ENCODE measurements around the gene BCS1L.

DNA sequence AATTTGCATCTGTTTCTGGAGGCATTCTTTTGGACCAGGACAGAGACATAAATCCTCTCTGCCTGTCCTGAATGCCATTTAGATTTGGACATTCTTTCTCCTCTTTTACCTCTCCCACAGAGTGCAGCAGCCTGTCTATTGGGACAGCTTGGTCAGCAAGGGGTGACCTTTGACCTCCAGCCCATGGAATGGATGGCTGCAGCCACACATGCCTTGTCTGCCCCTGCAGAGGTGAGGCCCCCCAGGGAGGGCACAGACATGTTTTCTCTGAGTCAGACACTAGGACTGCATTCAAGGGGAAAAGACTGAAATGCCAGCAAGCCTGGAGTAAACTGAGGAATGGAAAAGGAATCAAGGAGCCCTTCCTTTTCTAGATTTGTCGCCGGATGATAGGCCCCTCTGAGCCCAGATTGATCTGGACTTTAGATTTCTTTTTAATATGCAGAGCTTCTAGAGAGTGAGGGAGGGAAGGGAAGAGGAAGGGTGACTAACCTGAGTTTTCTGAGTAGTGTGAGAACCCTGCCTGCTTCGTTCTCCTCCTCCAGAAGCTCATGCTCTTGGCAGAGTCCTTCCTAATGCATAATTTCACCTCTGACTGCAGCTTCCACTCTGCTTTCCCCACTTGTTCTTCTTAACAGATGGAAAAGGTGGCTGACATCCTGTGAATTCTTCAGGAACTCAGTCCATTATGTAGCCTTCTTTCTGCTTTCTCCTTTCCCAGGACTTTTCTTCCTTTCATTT, 35.1 kb downstream of the BCS1L start:
- TF ChIP-seq, protein P1, sequence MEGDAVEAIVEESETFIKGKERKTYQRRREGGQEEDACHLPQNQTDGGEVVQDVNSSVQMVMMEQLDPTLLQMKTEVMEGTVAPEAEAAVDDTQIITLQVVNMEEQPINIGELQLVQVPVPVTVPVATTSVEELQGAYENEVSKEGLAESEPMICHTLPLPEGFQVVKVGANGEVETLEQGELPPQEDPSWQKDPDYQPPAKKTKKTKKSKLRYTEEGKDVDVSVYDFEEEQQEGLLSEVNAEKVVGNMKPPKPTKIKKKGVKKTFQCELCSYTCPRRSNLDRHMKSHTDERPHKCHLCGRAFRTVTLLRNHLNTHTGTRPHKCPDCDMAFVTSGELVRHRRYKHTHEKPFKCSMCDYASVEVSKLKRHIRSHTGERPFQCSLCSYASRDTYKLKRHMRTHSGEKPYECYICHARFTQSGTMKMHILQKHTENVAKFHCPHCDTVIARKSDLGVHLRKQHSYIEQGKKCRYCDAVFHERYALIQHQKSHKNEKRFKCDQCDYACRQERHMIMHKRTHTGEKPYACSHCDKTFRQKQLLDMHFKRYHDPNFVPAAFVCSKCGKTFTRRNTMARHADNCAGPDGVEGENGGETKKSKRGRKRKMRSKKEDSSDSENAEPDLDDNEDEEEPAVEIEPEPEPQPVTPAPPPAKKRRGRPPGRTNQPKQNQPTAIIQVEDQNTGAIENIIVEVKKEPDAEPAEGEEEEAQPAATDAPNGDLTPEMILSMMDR (IDR thresholded peaks at IDR 0.05): no peak
- TF ChIP-seq ZFX (IDR thresholded peaks at IDR 0.05; ENCODE audit: borderline replicate concordance): no peak

Measured in 22Rv1 (cell line).